ENCODE results near the gene PLK5.

Gene PLK5

GRCh38 chr19:1577090-1577928 lies 53.4 kb downstream of the PLK5 start:
- DNase-seq (ENCODE audit: low spot score) = no peak

- DNase-seq (ENCODE audit: low spot score) = no peak
Measured at GRCh38 chr19:1577929-1578618, 54.2 kb downstream of the PLK5 start.

DNA sequence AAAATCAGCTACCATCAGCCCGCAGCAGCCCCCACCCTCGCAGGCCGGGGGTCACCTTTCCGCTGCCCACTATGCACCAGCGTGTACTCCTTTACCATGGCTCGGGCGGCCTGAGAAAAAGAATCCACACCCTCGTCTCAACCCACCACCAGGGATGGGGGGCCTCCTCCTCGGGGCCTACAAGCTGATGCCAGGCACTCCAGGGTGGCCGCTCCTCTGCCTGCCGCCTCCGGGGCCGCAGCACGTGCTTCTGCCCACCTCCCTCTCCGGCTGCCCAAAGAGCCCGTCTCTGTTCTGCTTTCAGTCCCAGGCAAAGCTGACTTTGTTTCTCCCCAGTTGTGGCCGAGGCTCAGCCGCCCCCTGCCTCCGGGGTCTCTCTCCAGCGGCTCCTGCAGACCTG lies 55.3 kb downstream of the PLK5 start:
- DNase-seq (ENCODE audit: low spot score) = no peak

DNA sequence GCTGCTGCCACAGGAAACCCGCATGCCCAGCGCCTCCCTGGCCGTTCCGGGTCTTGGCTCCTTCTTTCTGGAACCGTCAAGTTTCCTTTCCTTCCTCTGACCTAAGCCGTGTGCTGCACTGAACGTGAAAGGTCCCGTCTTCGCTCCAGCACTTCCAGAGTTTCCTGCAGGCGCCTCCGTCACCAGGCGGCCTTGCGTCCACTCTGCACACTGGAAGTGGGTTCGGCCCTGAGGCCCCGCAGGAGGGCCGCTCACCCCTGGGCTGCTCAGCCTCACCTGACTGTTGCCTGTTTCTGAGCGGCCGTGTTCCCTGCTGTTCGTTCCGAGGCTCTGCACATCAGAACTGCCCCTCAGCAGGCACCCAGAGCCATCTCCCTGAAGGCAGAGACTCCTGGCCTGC lies 56.5 kb downstream of the PLK5 start:
- DNase-seq (ENCODE audit: low spot score) = no peak

DNA sequence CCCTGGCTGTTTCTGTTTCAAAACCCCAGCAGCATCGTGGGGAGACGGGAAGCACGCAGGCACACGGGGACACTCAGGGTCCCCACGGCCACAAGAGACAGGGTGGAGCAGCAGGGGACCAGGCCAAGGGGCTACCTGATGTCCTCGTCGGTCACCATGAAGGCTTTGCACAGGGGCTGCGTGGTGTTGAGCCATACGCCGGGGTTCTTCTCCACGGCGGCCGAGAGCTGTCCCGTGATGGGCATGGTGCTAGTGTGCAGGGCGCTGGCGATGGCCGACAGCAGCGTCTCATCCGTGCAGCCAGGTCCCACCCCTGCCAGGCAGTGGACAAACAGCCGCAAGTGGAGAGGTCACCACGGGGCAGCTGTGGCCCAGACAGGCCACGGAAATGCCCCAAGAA lies 57.1 kb downstream of the PLK5 start:
- no peak for DNase-seq (ENCODE audit: low spot score)

DNA sequence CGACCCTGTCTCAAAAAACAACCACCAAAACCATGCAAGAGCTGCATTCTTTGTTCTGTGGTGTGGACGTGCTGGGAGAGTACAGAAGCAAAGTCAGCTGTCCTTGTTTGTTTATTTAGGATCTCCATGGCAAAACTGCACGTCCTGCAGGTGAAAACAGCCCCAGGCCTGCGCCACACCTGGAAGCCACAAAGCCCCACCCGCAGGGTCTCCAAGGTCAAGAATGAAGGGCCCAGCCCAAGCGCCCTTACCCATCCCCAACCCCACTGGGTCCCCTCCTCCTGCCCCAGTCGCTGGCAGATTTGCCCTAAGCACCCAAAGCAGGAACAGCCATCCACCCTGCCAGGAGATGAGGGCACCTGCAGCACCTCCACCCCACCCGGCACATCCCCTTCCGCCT lies 58.3 kb downstream of the PLK5 start:
- DNase-seq (ENCODE audit: low spot score) = no peak

DNA sequence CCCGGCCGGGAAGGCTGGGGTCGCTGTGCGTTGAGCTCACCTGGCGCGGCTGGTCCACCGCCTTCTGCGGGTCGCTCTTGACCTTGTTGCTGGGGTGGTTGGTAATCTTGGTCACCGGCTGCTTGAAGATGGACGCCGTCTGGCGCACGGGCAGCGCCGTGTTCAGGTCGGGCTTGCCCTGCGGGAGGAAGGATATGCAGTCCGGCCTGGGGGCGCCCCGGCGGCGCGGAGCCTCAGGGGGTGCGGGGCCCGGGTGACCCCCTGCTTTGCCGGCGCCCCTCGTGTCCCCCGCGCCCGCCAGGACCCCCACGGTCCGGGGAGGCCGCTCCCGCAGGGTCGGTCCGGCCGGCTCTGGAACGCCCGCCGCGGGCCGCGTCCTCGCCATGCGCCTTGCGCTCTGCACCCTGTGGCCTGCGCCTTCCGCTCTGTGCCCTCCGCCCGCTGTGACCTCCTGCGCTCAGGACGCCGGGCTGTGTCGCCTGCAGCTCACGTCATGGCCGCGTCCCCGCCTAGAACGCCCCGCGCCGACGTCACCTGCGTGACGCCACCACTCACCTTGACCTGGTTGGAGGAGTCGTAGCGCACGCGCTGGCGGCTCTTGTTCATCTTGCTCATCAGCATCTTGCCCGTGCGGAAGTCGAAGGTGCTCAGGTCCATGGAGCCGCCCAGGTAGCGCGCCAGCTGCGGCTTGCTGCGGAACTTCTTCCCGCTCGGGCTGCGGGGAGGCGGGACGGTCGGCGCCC lies 60.8 kb downstream of the PLK5 start:
- DNase-seq (ENCODE audit: low spot score) = no peak

- DNase-seq (ENCODE audit: low spot score) = no peak
Measured at GRCh38 chr19:1585243-1585580, 61.3 kb downstream of the PLK5 start.

Measured in germinal center (tissue), 1 donor.